Lower lobe of right lung (tissue), 2 donors: ENCODE results near the gene ANK3. TPM values are rescaled to one million over a fixed set of nuclear protein-coding genes. Genes with fewer than 3 reads are reported as not detected.

Experiments used
- ATAC-seq, 2 donors: fragments of 200-7000 bp; cut with Tn5 transposase; one replicate each; pipeline ENCODE4 v1.9.1; 2020 to 2022; ENCODE audit warnings: mild to moderate bottlenecking in 2 of 2, moderate library complexity in 2 of 2
- DNase-seq: peaks from one replicate; pipeline ENCODE4 v3.0.0-alpha.2; 2020
- H3K27ac ChIP-seq: fragments of 200-600 bp; one replicate; pipeline ENCODE4 v1.8.0; 2022
- H3K27me3 ChIP-seq: fragments of 200-600 bp; one replicate; pipeline ENCODE4 v1.8.0; 2022; ENCODE audit warnings: low read depth
- H3K36me3 ChIP-seq: fragments of 200-600 bp; one replicate; pipeline ENCODE4 v1.8.0; 2022; ENCODE audit warnings: mild to moderate bottlenecking
- H3K4me1 ChIP-seq: fragments of 200-600 bp; one replicate; pipeline ENCODE4 v1.8.0; 2022
- H3K4me3 ChIP-seq: fragments of 200-600 bp; one replicate; pipeline ENCODE4 v1.8.0; 2022; ENCODE audit warnings: mild to moderate bottlenecking
- H3K9me3 ChIP-seq: fragments of 200-600 bp; one replicate; pipeline ENCODE4 v1.8.0; 2022
- CTCF ChIP-seq: fragments of 200-600 bp; IDR thresholded peaks from one replicate; pipeline ENCODE4 v1.8.0; 2022; ENCODE audit warnings: antibody characterized with exemption, mild to moderate bottlenecking
- intact Hi-C: fragments of 100-400 bp; cut with DNase I; formaldehyde crosslinking; loops from one replicate; pipeline ENCODE4 v1.11.0; 2022
- long read RNA-seq: library from polyadenylated mRNA; unstranded; transcript quantifications from one replicate; pipeline ENCODE4 v2.0.0, GENCODE V29; 2021
- total RNA-seq: library from RNA; stranded (reverse); fragmentation: NEBNext Ultra II Directional; extraction: Animal tissue kit (Norgen Biotek cat#: 25700); gene quantifications from one replicate; pipeline ENCODE4 v1.2.1, GENCODE V29; 2021
- donor health status: DM: no; HTN: yes; CAD: no; lungs with severe emphysema.

The ANK3 gene
- 75.9 TPM for total RNA-seq
- long read RNA-seq, partial matches to known transcripts = 10 of 37 reads
- long read RNA-seq, other reads (novel, unspliced or antisense) = 27 of 37 reads

- Histone ChIP-seq H3K27ac (no peak within 1 kb of the TSS), H3K27me3 (no peaks in the 10 kb centered on the region), H3K4me1 (peaks cover 12% of the 10 kb centered on the region), H3K36me3 (no peaks in the 10 kb centered on the region), H3K9me3 (no peaks in the 10 kb centered on the region), H3K4me3 (no peak within 1 kb of the TSS)
- intact Hi-C loops = no loop called here
- no peak for ATAC-seq
- TF ChIP-seq CTCF = no peak
- no peak for DNase-seq
Measured at GRCh38 chr10:60389413-60390025, at the start of gene ANK3. TSS of gene ANK3 (minus strand) at chr10:60389875. CDS start at chr10:60389538, 337 bp downstream.

GRCh38 chr10:60434418-60435046, 44.9 kb upstream of the ANK3 start:
- intact Hi-C loops = no loop called here
- Histone ChIP-seq H3K4me3 (no peak overlapping the region), H3K9me3 (no peaks in the 10 kb centered on the region), H3K36me3 (no peaks in the 10 kb centered on the region), H3K4me1 (no peaks in the 10 kb centered on the region), H3K27ac (no peak overlapping the region), H3K27me3 (no peaks in the 10 kb centered on the region)
- no peak for DNase-seq
- peak; percentile 51 to 67 for ATAC-seq
- peak; percentile 70 for TF ChIP-seq CTCF

DNA sequence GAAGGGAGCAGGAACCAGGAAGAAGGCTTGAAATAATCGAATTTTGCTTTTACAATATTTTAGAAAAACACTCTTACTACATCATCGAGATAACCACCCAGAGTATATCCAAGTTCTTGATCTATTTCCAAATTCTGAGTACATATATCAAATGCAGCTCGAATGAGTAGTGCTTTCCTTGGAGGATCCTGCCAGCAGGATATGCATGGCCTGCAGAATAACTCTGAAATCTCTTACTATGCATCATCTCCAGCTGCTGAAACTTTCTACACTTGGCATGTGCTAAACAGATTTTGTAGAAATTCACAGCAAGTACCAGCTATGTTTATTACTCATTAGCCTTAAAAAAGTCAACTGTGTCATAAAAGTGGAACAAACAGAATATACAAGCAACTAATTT, 44.0 kb upstream of the ANK3 start:
- Histone ChIP-seq H3K4me3 (no peak overlapping the region), H3K9me3 (no peaks in the 10 kb centered on the region), H3K27ac (no peak overlapping the region), H3K4me1 (no peaks in the 10 kb centered on the region), H3K27me3 (no peaks in the 10 kb centered on the region), H3K36me3 (no peaks in the 10 kb centered on the region)
- DNase-seq (no peak), ATAC-seq (no peak)
- TF ChIP-seq CTCF = no peak
- intact Hi-C loops = no loop called here

- H3K4me3 ChIP-seq = no peak overlapping the region
- no peaks in the 10 kb centered on the region for H3K9me3 ChIP-seq
- no peaks in the 10 kb centered on the region for H3K27me3 ChIP-seq
- intact Hi-C loops = no loop called here
- no peak for TF ChIP-seq CTCF
- ATAC-seq (no peak), DNase-seq (no peak)
- no peak overlapping the region for H3K27ac ChIP-seq
- H3K36me3 ChIP-seq = no peaks in the 10 kb centered on the region
- no peaks in the 10 kb centered on the region for H3K4me1 ChIP-seq
Measured at GRCh38 chr10:60430836-60431597, 41.3 kb upstream of the ANK3 start.

- no peak for TF ChIP-seq CTCF
- no peaks in the 10 kb centered on the region for H3K27me3 ChIP-seq
- H3K9me3 ChIP-seq = no peaks in the 10 kb centered on the region
- no peak for DNase-seq
- H3K36me3 ChIP-seq = no peaks in the 10 kb centered on the region
- no peaks in the 10 kb centered on the region for H3K4me1 ChIP-seq
- intact Hi-C loops = no loop called here
- no peak overlapping the region for H3K27ac ChIP-seq
- ATAC-seq = no peak
- H3K4me3 ChIP-seq = no peak overlapping the region
Measured at GRCh38 chr10:60430017-60430416, 40.3 kb upstream of the ANK3 start.
